Epithelial cell of esophagus (primary cell): ENCODE measurements around the gene SEPTIN12.
"Not testable (repeated sequence)": the region's sequence is repeated elsewhere in the genome, so short reads cannot be mapped to it uniquely, and the experiment has no call there.

Experiments used
- DNase-seq: peaks from one replicate; pipeline ENCODE4 v3.0.0; 2010; ENCODE audit warnings: low read depth
- H3K4me3 ChIP-seq: 2 replicates; pipeline ENCODE4 v1.5.1; 2011; ENCODE audit warnings: mild to moderate bottlenecking, low read length, control low read depth
- TF ChIP-seq, protein P1 (sequence below): IDR thresholded peaks from 2 replicates; pipeline ENCODE4 v1.5.1; 2011; ENCODE audit warnings: low read depth, mild to moderate bottlenecking, low read length, control low read depth, inconsistent platforms; ENCODE audit not compliant: insufficient read depth; ENCODE audit errors: missing control alignments

The SEPTIN12 gene

DNA sequence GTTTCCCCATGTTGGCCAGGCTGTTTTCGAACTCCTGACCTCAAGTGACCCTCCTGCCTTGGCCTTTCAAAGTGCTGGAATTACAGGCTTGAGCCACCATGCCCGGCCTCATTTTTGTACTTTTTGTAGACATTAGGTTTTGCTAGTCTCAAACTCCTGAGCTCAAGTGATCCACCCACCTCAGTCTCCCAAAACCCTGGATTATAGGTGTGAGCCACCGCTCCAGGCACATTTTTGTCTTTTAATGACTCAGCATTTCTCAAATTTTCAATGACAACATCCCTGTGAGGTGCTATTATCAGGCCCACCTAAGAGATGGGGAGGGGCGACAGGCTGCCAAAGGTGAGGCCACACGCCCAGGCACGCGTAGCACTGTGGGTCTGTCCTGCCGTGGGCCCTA is 1.1 kb downstream of the SEPTIN12 start:
- TF ChIP-seq, protein P1, sequence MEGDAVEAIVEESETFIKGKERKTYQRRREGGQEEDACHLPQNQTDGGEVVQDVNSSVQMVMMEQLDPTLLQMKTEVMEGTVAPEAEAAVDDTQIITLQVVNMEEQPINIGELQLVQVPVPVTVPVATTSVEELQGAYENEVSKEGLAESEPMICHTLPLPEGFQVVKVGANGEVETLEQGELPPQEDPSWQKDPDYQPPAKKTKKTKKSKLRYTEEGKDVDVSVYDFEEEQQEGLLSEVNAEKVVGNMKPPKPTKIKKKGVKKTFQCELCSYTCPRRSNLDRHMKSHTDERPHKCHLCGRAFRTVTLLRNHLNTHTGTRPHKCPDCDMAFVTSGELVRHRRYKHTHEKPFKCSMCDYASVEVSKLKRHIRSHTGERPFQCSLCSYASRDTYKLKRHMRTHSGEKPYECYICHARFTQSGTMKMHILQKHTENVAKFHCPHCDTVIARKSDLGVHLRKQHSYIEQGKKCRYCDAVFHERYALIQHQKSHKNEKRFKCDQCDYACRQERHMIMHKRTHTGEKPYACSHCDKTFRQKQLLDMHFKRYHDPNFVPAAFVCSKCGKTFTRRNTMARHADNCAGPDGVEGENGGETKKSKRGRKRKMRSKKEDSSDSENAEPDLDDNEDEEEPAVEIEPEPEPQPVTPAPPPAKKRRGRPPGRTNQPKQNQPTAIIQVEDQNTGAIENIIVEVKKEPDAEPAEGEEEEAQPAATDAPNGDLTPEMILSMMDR, result no peak
- DNase-seq, result no peak
- H3K4me3 ChIP-seq, result no peak overlapping the region

DNA sequence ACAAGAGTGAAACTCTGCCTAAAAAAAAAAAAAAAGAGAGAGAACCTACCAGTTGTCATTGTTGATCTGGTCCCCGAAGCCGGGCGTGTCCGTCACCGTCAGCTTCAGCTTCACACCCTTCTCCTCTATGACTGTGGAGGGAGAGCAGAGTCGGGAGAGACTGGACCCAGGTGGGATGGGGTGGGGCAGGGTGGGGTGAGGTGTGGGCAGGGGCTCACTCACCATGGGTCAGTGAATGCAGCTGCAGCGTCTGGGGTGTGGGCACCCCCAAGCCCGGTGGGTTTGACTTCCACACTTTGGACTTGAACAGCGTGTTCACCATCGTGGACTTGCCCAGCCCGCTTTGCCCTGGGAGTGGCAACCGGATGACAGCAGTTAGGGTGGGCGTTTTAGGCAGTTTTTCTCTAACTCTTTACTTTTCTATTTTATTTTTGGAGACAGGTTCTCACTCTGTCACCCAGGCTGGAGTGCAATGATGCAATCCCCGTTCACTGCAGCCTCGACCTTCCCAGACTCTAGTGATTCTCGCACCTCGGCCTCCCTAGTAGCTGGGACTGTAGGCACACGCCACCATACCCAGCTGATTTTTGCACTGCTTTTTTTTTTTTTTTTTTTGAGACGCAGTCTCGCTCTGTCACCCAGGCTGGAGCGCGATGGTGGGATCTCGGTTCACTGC is 2.2 kb downstream of the SEPTIN12 start:
- TF ChIP-seq, protein P1, result no peak
- H3K4me3 ChIP-seq, result no peak overlapping the region
- DNase-seq, result no peak

DNA sequence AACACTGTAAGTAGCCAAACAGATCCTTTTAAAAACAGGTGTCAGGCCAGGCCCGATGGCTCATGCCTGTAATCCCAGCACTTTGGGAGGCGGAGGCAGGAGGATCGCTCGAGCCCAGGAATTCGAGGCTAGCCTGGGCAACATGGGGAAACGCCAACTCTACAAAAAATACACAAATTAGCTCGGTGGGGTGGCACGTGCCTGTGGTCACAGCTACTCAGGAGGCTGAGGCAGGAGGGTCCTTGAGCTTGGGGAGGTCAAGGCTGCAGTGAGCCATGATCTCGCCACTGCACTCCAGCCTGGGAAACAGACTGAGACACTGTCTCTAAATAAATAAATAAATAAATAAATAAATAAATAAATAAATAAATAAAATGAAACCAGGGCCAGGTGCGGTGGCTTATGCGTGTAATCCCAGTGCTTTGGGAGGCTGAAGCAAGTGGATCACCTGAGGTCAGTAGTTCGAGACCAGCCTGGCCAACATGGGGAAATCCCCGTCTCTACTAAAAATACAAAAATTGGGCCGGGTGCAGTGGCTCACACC is 3.6 kb downstream of the SEPTIN12 start:
- H3K4me3 ChIP-seq, DNase-seq: not testable (repeated sequence)

DNA sequence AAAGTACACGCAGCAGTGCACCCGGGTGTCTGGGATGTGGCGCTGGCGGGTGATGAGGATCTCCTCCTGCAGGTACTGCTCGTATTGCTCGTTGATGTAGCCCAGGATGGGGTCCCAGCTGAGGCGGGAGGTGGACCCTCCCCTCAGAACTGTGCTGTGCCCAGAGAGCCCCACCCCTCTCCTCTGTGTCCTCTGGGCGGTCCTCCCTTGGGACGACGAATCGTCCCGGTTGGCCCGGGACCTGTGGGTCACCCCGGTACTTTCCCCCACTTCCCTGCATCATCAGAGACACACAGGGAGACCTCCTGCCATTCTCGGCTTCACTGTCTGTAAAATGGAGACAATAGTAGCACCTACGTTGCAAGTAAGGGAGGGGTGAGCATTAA is 4.2 kb downstream of the SEPTIN12 start:
- no peak for DNase-seq
- no peak overlapping the region for H3K4me3 ChIP-seq
- TF ChIP-seq, protein P1, result no peak

DNA sequence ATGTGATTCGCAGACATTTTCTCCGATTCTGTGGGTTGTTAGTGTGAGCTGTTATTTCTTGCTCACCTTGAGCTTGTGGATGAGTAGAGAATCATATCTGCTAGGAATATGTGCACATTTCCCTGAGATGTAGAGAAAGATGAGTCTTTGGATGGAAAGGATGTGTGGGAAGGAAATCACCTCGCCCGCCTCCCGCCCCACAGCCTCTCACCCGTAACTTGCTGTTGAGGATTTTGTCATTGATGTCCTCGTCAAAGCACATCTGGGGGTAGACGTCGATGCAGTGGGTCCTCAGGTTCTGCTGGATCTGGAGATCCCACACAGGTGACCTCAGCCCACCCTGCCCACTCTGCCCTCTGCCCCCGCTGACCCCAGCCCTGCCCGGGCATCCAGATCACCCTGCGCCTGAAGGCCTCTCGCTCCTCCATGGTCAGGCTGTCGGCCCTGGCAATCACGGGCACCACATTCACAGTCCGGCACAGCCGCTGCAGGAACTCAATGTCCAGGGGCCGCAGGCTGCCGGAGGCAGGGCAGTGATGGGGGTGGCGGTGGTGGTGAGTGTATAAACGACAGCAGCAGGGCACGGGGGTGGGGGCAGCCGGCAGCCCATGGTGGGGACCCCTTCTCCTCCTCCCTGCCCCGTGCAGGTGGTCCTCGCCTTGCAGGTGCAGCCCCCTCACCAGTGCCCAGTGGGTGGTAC is 4.7 kb downstream of the SEPTIN12 start:
- no peak for DNase-seq
- TF ChIP-seq, protein P1, result no peak
- H3K4me3 ChIP-seq, result no peak overlapping the region

DNA sequence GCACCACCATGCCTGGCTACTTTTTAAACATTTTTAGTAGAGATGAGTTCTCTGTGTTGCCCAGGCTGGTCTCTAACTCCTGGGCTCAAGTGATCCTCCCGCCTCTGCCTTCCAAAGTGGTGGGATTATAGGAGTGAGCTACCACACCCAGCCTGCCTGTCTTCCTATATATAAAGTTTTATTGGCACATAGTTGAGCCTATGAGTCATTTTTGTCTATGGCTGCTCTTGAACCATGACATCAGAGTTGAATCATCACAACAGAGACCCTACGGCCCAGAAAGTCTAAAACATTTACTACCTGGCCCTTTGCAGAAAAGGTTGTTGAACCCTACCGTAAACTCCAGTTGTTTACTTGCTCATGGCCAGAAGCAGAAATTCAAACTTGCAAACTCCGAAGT is 7.9 kb downstream of the SEPTIN12 start:
- TF ChIP-seq, protein P1, result no peak
- peak; percentile 31 for DNase-seq
- no peak overlapping the region for H3K4me3 ChIP-seq

DNA sequence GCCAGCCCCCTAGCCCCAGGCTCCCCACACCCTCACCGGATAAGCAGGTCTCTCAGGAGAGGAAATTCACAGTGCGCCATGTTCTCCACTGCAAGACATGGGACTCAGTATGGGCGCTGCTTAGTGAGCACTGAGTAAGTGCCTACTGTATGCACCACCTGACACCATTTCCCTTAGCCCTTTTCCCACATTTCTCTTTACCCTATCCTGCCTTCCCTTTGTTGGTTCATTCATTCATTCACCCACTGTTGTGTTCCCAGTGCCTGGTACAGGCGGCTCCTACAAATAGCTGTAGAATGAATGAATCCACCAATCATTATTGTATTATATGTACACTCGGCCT is 10.1 kb downstream of the SEPTIN12 start:
- TF ChIP-seq, protein P1, result no peak
- no peak for DNase-seq
- no peak overlapping the region for H3K4me3 ChIP-seq
